Measurements from ENCODE around the gene ABHD1. TPM values are rescaled to one million over a fixed set of nuclear protein-coding genes. Genes with fewer than 3 reads are reported as not detected.

The ABHD1 gene
- total RNA-seq, 1 donor from 2014 or later: not detected

DNA sequence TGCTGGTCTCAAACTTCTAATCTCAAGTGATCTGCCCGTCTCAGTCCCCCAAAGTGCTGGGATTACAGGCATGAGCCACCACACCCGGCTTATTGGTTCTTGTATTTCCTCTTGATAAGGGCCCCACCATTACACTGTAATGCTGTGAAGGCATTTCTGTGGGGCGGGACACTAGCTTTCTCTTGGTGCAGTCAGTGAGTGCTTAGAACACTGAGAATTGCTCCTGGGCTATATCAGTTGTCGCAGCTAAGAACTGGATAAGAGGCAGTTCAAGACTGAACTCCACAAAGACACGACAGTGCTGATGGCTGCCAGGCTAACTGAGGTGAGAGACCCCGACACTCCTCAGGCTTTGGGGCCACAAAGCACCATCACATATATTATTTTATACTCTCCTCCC lies 35.0 kb upstream of the ABHD1 start:
- Histone ChIP-seq H3K36me3 (no peaks in the 10 kb centered on the region), H3K4me1 (peaks cover 29% of the 10 kb centered on the region), H3K9me3 (no peaks in the 10 kb centered on the region), H3K27me3 (no peaks in the 10 kb centered on the region), H3K4me3 (no peak overlapping the region), H3K27ac (no peak overlapping the region)
- no peak for DNase-seq (ENCODE audit: extremely low spot score in 2 of 2)
- TF ChIP-seq POLR2A (IDR thresholded peaks at IDR 0.05) (no peak), POLR2AphosphoS5 (IDR thresholded peaks at IDR 0.05; ENCODE audit: insufficient read depth in 1 of 2, low read depth in 1 of 2) (no peak)
- TF ChIP-seq, protein P1, sequence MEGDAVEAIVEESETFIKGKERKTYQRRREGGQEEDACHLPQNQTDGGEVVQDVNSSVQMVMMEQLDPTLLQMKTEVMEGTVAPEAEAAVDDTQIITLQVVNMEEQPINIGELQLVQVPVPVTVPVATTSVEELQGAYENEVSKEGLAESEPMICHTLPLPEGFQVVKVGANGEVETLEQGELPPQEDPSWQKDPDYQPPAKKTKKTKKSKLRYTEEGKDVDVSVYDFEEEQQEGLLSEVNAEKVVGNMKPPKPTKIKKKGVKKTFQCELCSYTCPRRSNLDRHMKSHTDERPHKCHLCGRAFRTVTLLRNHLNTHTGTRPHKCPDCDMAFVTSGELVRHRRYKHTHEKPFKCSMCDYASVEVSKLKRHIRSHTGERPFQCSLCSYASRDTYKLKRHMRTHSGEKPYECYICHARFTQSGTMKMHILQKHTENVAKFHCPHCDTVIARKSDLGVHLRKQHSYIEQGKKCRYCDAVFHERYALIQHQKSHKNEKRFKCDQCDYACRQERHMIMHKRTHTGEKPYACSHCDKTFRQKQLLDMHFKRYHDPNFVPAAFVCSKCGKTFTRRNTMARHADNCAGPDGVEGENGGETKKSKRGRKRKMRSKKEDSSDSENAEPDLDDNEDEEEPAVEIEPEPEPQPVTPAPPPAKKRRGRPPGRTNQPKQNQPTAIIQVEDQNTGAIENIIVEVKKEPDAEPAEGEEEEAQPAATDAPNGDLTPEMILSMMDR (IDR thresholded peaks at IDR 0.05): no peak
- intact Hi-C loops (cut with DNase I): loop anchor here (5.0 to 10.0 kb wide), 2 partner anchors 54 to 126 kb away; partner anchors contain the start of gene TMEM214

DNA sequence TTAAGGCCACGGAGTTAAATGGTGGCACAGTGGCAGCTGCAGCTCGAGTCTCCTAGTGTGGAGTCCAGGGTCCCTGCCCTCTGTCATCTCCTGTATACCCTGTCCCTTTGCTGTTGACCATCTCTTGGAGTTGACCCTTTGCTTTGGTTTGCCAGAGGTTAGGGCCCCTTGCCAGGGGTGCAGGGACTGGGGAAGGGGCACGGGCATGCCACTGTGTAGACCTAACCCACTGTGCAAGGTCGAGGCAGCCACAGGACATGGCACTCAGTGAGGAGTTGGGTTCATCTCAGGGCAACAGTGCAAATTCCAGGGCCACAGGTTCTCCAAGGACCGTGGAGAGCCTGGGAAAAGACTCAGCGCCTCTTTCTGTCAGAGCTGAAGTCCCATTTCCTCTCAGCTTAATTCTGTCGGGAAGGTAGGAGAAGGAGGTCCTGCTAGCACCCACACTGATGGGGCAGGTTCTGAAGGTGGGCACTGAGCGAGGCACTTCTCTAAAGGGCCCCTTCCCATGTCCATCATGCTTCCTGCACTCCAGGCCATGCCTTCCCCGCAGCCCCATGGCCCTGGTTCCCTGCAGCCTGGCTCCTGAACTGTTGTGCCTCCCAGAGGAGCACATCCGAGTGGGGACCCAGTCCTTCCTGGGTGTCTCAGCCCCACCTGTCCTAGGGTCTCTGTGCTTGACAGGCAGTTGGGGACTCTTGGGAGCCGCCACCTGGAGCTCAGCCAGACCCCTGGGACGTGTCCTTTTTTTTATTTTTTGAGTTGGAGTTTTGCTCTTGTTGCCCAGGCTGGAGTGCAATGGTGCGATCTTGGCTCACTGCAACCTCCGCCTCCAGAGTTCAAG lies 34.3 kb upstream of the ABHD1 start:
- peaks cover 26% of the 10 kb centered on the region for H3K4me1 ChIP-seq
- no peak for TF ChIP-seq POLR2A (IDR thresholded peaks at IDR 0.05)
- TF ChIP-seq, protein P1 (IDR thresholded peaks at IDR 0.05): no peak
- no peak for TF ChIP-seq POLR2AphosphoS5 (IDR thresholded peaks at IDR 0.05; ENCODE audit: insufficient read depth in 1 of 2, low read depth in 1 of 2)
- no peaks in the 10 kb centered on the region for H3K27me3 ChIP-seq
- no peak overlapping the region for H3K27ac ChIP-seq
- no peak for DNase-seq (ENCODE audit: extremely low spot score in 2 of 2)
- no peaks in the 10 kb centered on the region for H3K36me3 ChIP-seq
- H3K4me3 ChIP-seq: no peak overlapping the region
- no peaks in the 10 kb centered on the region for H3K9me3 ChIP-seq
- intact Hi-C loops (cut with DNase I): loop anchor here (5.0 to 10.0 kb wide), 2 partner anchors 55 to 127 kb away; partner anchors contain the start of gene TMEM214

DNA sequence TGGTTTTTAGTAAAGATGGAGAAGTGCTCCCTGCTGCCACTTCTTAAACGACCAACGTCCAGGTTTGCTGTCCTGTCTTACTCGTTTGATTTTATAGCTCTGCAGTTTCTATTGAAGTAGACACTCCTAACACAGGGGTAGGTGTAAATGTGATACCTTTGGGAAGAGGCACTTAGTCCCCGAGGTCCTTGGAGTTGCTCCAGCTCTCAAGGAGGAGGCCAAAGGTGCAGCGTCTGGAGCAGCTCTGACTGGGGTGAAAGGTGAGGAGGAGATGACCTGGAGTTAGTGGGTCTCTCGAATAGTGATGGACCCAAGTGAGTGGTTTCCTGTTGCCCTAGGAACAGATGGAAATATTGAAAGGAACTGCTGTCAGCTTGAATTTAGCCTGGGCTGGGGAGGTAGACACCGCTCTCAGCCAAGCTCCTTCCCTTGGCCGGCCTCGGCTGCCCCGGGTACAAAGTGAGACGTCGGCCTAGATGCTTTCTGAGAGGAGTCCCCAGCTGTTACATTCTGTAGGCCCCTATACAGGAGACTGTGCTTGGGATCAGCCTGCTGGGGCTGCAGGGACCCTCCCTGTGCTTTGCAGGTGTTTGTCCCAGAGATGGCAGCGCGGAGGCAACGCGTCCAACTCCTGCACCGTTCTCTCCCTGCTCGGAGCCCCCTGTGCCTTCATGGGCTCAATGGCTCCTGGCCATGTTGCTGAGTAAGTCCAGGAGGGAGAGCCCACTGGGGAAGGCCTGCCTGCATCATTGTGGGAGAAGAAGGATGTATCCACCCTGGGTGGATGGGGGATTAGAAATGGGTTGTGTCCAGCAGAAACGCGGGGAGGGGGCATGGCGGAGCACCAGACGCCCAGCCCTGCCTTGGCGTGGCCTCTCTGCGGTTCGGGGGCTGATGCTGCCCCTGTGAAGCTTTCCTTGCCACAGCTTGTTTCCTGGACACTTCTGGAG lies 31.6 kb upstream of the ABHD1 start:
- H3K9me3 ChIP-seq: no peaks in the 10 kb centered on the region
- intact Hi-C loops (cut with DNase I): no loop called here
- TF ChIP-seq, protein P1 (IDR thresholded peaks at IDR 0.05): no peak
- TF ChIP-seq POLR2A (IDR thresholded peaks at IDR 0.05) (no peak), POLR2AphosphoS5 (IDR thresholded peaks at IDR 0.05; ENCODE audit: insufficient read depth in 1 of 2, low read depth in 1 of 2) (no peak)

DNA sequence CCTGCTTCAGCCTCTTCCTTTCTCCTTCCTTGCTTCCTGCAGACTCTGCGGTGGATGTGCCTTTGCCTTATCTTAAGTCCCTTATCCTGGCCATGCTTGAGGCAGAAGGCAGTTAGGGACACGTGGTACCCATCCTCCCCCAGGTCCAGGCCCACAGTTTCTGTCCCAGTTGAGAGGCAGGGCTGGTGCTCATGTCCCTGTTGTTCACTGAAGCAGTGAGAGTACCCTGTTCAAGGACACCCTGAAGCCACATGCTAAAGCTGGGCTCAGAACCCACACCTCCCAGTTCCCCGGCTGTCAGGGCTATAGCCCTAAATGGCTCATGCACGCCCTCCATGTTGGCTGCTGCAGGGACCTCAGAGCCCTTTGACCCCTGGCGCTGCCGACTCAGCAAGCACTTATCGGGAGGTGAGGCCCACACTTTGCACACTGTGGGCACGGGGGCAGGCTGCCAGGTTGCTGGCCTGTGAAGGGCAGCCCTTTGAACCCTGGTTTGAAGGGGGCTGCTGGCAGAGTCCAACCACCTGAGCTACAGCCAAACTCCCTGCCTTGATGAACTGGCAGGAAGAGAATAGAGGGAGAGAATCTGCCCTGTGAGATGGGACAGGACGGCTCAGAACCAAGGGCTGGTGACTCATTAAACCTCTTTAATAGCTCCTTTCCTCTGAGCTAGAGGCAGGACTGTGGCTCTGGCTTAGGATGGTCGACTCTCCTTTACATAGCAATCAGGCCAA lies 30.8 kb upstream of the ABHD1 start:
- Histone ChIP-seq H3K27me3 (no peaks in the 10 kb centered on the region), H3K27ac (no peak overlapping the region), H3K4me3 (no peak overlapping the region), H3K36me3 (no peaks in the 10 kb centered on the region), H3K4me1 (peaks cover 8% of the 10 kb centered on the region), H3K9me3 (no peaks in the 10 kb centered on the region)
- DNase-seq (ENCODE audit: extremely low spot score in 2 of 2): no peak
- intact Hi-C loops (cut with DNase I): no loop called here
- no peak for TF ChIP-seq POLR2AphosphoS5 (IDR thresholded peaks at IDR 0.05; ENCODE audit: insufficient read depth in 1 of 2, low read depth in 1 of 2)
- TF ChIP-seq, protein P1 (IDR thresholded peaks at IDR 0.05): no peak

More for the DNA sequence above, 31.6 kb upstream of the ABHD1 start:
- Histone ChIP-seq H3K27ac (no peak overlapping the region), H3K27me3 (no peaks in the 10 kb centered on the region), H3K4me1 (peaks cover 16% of the 10 kb centered on the region), H3K36me3 (no peaks in the 10 kb centered on the region), H3K4me3 (no peak overlapping the region)
- DNase-seq (ENCODE audit: extremely low spot score in 2 of 2): no peak

Data from vagina (tissue), 2 donors.